Neural progenitor cell (in vitro differentiated cells): ENCODE results near the gene GDF2.

Experiments used
- CTCF ChIP-seq: fragments of 200-600 bp; sonication (generic); IDR thresholded peaks from 2 replicates; pipeline ENCODE4 v1.5.1; 2017; ENCODE audit warnings: antibody characterized with exemption, mild to moderate bottlenecking
- EZH2 ChIP-seq: fragments of 200-600 bp; sonication (generic); IDR thresholded peaks from 2 replicates; pipeline ENCODE4 v1.6.1; 2017; ENCODE audit warnings: antibody characterized with exemption, mild to moderate bottlenecking, moderate library complexity
- EZH2phosphoT487 ChIP-seq: fragments of 200-600 bp; sonication (generic); IDR thresholded peaks from 2 replicates; pipeline ENCODE4 v1.6.1; 2017; ENCODE audit warnings: antibody characterized with exemption

GRCh38 chr10:47329855-47330254 lies 7.6 kb downstream of the GDF2 start:
- no peak for TF ChIP-seq CTCF
- no peak for TF ChIP-seq EZH2phosphoT487
- TF ChIP-seq EZH2: no peak
